Spleen (tissue), 11 donors: ENCODE measurements around the gene GMDS. TPM values are rescaled to one million over a fixed set of nuclear protein-coding genes. Genes with fewer than 3 reads are reported as not detected.

Source experiments
- DNase-seq: peaks from one replicate; pipeline ENCODE4 v3.0.0-alpha.2; 2020
- H3K27ac ChIP-seq, 8 donors: fragments of 200-600 bp; sonication (generic) in 7 of 8; 1 replicate in 4 of 8; 2 replicates in 4 of 8; pipeline versions ENCODE4 v1.5.0 to v1.8.0; 2016 to 2021; ENCODE audit warnings: inconsistent platforms in 4 of 8, mild to moderate bottlenecking in 4 of 8, moderate library complexity in 1 of 8
- H3K27me3 ChIP-seq, 7 donors: fragments of 200-600 bp; sonication (generic) in 6 of 7; replicated peaks in 1 of 7; 1 replicate in 4 of 7; 2 replicates in 3 of 7; pipeline versions ENCODE4 v1.5.0 to v1.8.0; 2016 to 2021; ENCODE audit warnings: inconsistent platforms in 3 of 7, mild to moderate bottlenecking in 1 of 7
- H3K36me3 ChIP-seq, 6 donors: fragments of 200-600 bp; sonication (generic) in 5 of 6; 1 replicate in 4 of 6; 2 replicates in 2 of 6; pipeline versions ENCODE4 v1.5.0 to v1.8.0; 2016 to 2021; ENCODE audit warnings: inconsistent platforms in 2 of 6
- H3K4me1 ChIP-seq, 6 donors: fragments of 200-600 bp; sonication (generic) in 5 of 6; 1 replicate in 3 of 6; 2 replicates in 3 of 6; pipeline versions ENCODE4 v1.5.0 to v1.8.0; 2016 to 2021; ENCODE audit warnings: inconsistent platforms in 3 of 6
- H3K4me3 ChIP-seq, 8 donors: fragments of 200-600 bp; sonication (generic) in 7 of 8; 1 replicate in 4 of 8; 2 replicates in 4 of 8; pipeline versions ENCODE4 v1.5.0 to v1.8.0; 2016 to 2021; ENCODE audit warnings: inconsistent platforms in 4 of 8, mild to moderate bottlenecking in 4 of 8, moderate library complexity in 2 of 8
- H3K9me3 ChIP-seq, 8 donors: fragments of 200-600 bp; sonication (generic) in 7 of 8; 1 replicate in 4 of 8; 2 replicates in 4 of 8; pipeline versions ENCODE4 v1.5.0 to v1.8.0; 2016 to 2021; ENCODE audit warnings: inconsistent platforms in 4 of 8
- POLR2A ChIP-seq, 3 donors: fragments of 450-650 bp; IDR thresholded peaks; one replicate each; pipeline ENCODE4 v1.5.1; 2017; ENCODE audit warnings: antibody characterized with exemption in 3 of 3, mild to moderate bottlenecking in 1 of 3
- POLR2AphosphoS5 ChIP-seq, 3 donors: sonication (generic); formaldehyde crosslinking; IDR thresholded peaks; one replicate each; pipeline ENCODE4 v1.5.1; 2017; ENCODE audit warnings: antibody characterized with exemption in 3 of 3
- WGBS, 5 donors: extraction: QIAGEN DNeasy Blood & Tissue Kit in 3 of 5; methylation state at CpG; one replicate each; pipeline versions ENCODE4 v1.1.5 to v1.1.7; 2013 to 2018; 5-methylcytosine and 5-hydroxymethylcytosine counted together
- intact Hi-C: fragments of 100-400 bp; cut with DNase I; formaldehyde crosslinking; loops from one replicate; pipeline ENCODE4 v1.15.0; 2023; ENCODE audit warnings: low total_unique reads
- polyA plus RNA-seq, 3 donors: library from polyadenylated mRNA; stranded (reverse); fragments of 200-250 nt; gene quantifications; one replicate each; pipeline ENCODE4 v1.2.1, GENCODE V29; 2013
- total RNA-seq, 7 donors: library from RNA; depleted of rRNA in 3 of 7; stranded (reverse); fragments of >200 nt in 3 of 7; fragmentation: NEBNext Ultra II Directional in 4 of 7; extraction: Animal tissue kit (Norgen Biotek cat#: 25700) in 4 of 7; gene quantifications; one replicate each; pipeline versions ENCODE4 v1.1.0 to v1.2.1, GENCODE V29; 2016 to 2021
- TF ChIP-seq, protein P1 (sequence below), 11 experiments: fragments of 200-600 bp in 7 of 11; fragments of 450-650 bp in 4 of 11; sonication (generic) in 4 of 11; IDR thresholded peaks in 8 of 11; conservative IDR thresholded peaks in 3 of 11; 1 replicate in 7 of 11; 2 replicates in 4 of 11; pipeline versions ENCODE4 v1.4.0 to v1.8.0; 2016 to 2021; ENCODE audit warnings: antibody characterized with exemption in 11 of 11, inconsistent platforms in 4 of 11, mild to moderate bottlenecking in 1 of 11
- donor health status: healthy with polysubstance abuse.
- donor health status: DM: no; HTN: no; CAD: no; lungs with moderate emphysema.
- donor health status: DM: no; HTN: no; CAD: no.
- donor health status: Bipolar disorder and iron deficiency.
- donor health status: healthy.
- donor health status: DM: no; HTN: no; CAD: no.
- donor health status: DM: yes; HTN: yes; CAD: no.

The GMDS gene
- total and polyA plus RNA-seq, 10 donors, result 9.1 to 30.8 (median 17.7) TPM

DNA sequence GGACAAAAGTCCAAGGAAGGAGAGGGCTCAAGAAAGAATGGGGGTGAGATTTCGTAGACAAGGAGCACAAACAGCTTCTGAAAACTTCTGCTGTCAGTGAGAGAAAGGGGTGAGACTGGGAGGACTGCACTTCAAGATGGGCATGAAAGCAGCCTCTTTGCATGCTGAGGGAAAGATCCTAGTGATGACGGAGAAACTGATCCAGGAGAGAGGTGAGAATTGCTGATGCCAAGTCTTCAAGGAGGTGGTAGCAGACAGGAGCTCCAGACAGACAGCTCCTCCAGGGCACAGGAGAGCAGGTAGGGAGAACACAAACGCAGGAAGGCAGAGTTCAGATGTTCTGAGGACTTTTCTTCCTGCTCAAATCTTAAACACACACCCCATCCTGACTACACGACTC lies 303.9 kb downstream of the GMDS start:
- 67 to 97% (median 90%) methylated on average over 4 of the region's 4 CpGs for WGBS, 5 donors
- no peak for DNase-seq
- no peak overlapping the region for H3K4me3 ChIP-seq
- intact Hi-C loops, result no loop called here
- TF ChIP-seq POLR2A (IDR thresholded peaks at IDR 0.05), result no peak
- TF ChIP-seq POLR2AphosphoS5 (IDR thresholded peaks at IDR 0.05), result no peak
- TF ChIP-seq, protein P1, sequence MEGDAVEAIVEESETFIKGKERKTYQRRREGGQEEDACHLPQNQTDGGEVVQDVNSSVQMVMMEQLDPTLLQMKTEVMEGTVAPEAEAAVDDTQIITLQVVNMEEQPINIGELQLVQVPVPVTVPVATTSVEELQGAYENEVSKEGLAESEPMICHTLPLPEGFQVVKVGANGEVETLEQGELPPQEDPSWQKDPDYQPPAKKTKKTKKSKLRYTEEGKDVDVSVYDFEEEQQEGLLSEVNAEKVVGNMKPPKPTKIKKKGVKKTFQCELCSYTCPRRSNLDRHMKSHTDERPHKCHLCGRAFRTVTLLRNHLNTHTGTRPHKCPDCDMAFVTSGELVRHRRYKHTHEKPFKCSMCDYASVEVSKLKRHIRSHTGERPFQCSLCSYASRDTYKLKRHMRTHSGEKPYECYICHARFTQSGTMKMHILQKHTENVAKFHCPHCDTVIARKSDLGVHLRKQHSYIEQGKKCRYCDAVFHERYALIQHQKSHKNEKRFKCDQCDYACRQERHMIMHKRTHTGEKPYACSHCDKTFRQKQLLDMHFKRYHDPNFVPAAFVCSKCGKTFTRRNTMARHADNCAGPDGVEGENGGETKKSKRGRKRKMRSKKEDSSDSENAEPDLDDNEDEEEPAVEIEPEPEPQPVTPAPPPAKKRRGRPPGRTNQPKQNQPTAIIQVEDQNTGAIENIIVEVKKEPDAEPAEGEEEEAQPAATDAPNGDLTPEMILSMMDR (IDR thresholded peaks at IDR 0.05 in 8 of 11, conservative IDR thresholded peaks at IDR 0.05 in 3 of 11), result no peak
- H3K27ac ChIP-seq, result no peak overlapping the region
- H3K36me3 ChIP-seq, result no peaks in the 10 kb centered on the region
- no peaks in the 10 kb centered on the region for H3K27me3 ChIP-seq
- no peaks in the 10 kb centered on the region for H3K4me1 ChIP-seq
- no peaks in the 10 kb centered on the region for H3K9me3 ChIP-seq

DNA sequence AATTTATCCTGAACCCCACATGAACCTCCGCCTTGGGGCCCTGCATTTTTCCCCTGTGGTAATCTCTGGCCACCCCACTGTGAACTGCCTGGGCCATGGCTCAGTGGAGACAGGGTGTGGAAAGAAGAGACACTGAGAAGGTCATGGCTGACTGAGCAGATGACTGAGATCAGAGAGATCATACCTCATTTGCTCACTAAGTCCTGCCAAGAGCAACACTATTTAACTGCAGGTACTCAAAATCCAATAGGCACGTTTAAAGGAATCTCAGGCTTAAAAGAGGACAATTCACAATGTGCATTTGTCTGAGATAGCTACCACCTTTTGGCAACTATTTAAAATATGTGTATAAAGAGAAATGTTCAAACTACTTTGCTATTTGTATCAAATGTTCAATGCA lies 305.0 kb downstream of the GMDS start:
- Histone ChIP-seq H3K27ac (no peak overlapping the region), H3K9me3 (peaks cover 0 to 8% (median 0%) of the 10 kb centered on the region in 8 donors), H3K27me3 (no peaks in the 10 kb centered on the region), H3K36me3 (no peaks in the 10 kb centered on the region), H3K4me1 (no peaks in the 10 kb centered on the region), H3K4me3 (no peak overlapping the region)
- TF ChIP-seq POLR2AphosphoS5 (IDR thresholded peaks at IDR 0.05), result no peak
- TF ChIP-seq, protein P1 (IDR thresholded peaks at IDR 0.05 in 8 of 11, conservative IDR thresholded peaks at IDR 0.05 in 3 of 11), result no peak
- TF ChIP-seq POLR2A (IDR thresholded peaks at IDR 0.05), result no peak
- 84 to 94% (median 89%) methylated on average over 2 of the region's 2 CpGs for WGBS, 5 donors
- DNase-seq, result no peak
- intact Hi-C loops, result no loop called here

GRCh38 chr6:1933292-1933691 lies 312.1 kb downstream of the GMDS start:
- no peaks in the 10 kb centered on the region for H3K27me3 ChIP-seq
- H3K4me3 ChIP-seq, result no peak overlapping the region
- H3K4me1 ChIP-seq, result no peaks in the 10 kb centered on the region
- no peak for DNase-seq
- no peak overlapping the region for H3K27ac ChIP-seq
- H3K36me3 ChIP-seq, result peaks cover 0 to 10% (median 0%) of the 10 kb centered on the region in 6 donors
- intact Hi-C loops, result no loop called here
- TF ChIP-seq, protein P1 (IDR thresholded peaks at IDR 0.05 in 8 of 11, conservative IDR thresholded peaks at IDR 0.05 in 3 of 11), result no peak
- no peak for TF ChIP-seq POLR2AphosphoS5 (IDR thresholded peaks at IDR 0.05)
- no peak for TF ChIP-seq POLR2A (IDR thresholded peaks at IDR 0.05)
- H3K9me3 ChIP-seq, result peaks cover 0 to 36% (median 17%) of the 10 kb centered on the region in 8 donors
- 95 to 99% (median 97%) methylated on average over 4 of the region's 4 CpGs for WGBS, 5 donors

DNA sequence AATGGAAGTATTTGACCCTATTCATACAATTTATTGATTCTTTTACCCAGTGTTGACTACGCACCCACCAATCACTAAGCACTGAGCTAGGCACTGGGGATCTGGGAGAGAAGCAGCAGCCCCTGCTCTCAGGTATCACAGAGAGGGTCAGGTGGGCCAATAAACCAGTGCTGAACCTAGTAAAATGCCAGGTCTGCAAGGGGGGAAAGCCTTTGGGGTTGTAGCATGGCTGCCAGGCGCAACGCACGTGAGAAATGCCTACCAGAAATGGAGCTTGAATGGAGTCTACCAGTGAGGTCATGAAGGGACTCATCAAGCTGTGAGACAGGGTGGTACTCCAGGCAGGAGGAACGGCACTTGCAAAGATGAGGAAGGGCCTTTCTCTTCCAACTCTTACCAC lies 313.6 kb downstream of the GMDS start:
- no peak overlapping the region for H3K27ac ChIP-seq
- TF ChIP-seq POLR2AphosphoS5 (IDR thresholded peaks at IDR 0.05), result no peak
- peaks cover 0 to 20% (median 0%) of the 10 kb centered on the region in 6 donors for H3K36me3 ChIP-seq
- intact Hi-C loops, result no loop called here
- no peaks in the 10 kb centered on the region for H3K4me1 ChIP-seq
- H3K27me3 ChIP-seq, result no peaks in the 10 kb centered on the region
- H3K9me3 ChIP-seq, result peaks cover 0 to 36% (median 17%) of the 10 kb centered on the region in 8 donors
- 93 to 98% (median 97%) methylated on average over 5 of the region's 5 CpGs for WGBS, 5 donors
- DNase-seq, result no peak
- H3K4me3 ChIP-seq, result no peak overlapping the region

DNA sequence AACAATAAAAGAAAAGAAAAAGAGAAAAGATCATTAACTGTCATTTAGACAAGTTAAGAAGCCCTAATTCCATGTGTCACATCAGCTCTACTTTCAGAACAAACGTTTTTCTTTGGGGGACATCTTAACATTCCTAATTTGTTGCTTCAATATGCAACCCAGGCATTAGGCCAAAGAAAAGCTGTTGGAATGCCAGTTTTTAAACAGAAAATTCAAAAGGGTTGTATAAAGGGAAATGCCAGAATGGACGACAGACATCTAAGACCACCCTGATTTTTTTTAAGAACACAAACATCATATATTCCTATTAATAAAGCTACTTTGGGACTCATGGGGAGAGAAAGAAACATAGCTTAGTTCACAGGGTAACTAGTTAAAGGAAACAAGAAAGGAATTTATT lies 315.0 kb downstream of the GMDS start:
- intact Hi-C loops, result no loop called here
- TF ChIP-seq POLR2A (IDR thresholded peaks at IDR 0.05) (no peak), POLR2AphosphoS5 (IDR thresholded peaks at IDR 0.05) (no peak)
- TF ChIP-seq, protein P1 (IDR thresholded peaks at IDR 0.05 in 8 of 11, conservative IDR thresholded peaks at IDR 0.05 in 3 of 11), result no peak
- no peaks in the 10 kb centered on the region for H3K4me1 ChIP-seq
- DNase-seq, result no peak
- no peak overlapping the region for H3K27ac ChIP-seq
- H3K4me3 ChIP-seq, result no peak overlapping the region
- peaks cover 0 to 27% (median 17%) of the 10 kb centered on the region in 8 donors for H3K9me3 ChIP-seq
- no peaks in the 10 kb centered on the region for H3K27me3 ChIP-seq
- WGBS, 5 donors, result 70 to 89% (median 82%) methylated on average over 2 of the region's 2 CpGs
- H3K36me3 ChIP-seq, result peaks cover 0 to 20% (median 0%) of the 10 kb centered on the region in 6 donors
